HEK293T (cell line): Measurements from ENCODE around the gene ZNF541.
A peak's percentile ranks its signal among the peaks of the same experiment; 100 is the strongest.

Experiments used
- CTCF ChIA-PET: fragments of 350-600 bp; formaldehyde crosslinking; extraction: SDS; loops from one replicate; lab custom pipeline; 2021; ENCODE audit warnings: antibody characterized with exemption, inconsistent platforms; lab: Yijun Ruan, JAX
- POLR2A ChIA-PET: fragments of 350-600 bp; formaldehyde crosslinking; extraction: SDS; loops from one replicate; lab custom pipeline; 2020; ENCODE audit warnings: antibody characterized with exemption, inconsistent platforms; lab: Yijun Ruan, JAX
- DNase-seq: peaks from one replicate; pipeline ENCODE4 v3.0.0; 2012; ENCODE audit warnings: mixed read lengths; ENCODE audit errors: extremely low spot score
- ARNT ChIP-seq: fragments of 450-650 bp; IDR thresholded peaks from 2 replicates; pipeline ENCODE4 v1.6.1; 2017; ENCODE audit warnings: mild to moderate bottlenecking
- BHLHE40 ChIP-seq: fragments of 450-650 bp; IDR thresholded peaks from 2 replicates; pipeline ENCODE4 v1.6.1; 2016; ENCODE audit warnings: mild to moderate bottlenecking, moderate library complexity, borderline replicate concordance
- CTBP1 ChIP-seq: fragments of 450-650 bp; IDR thresholded peaks from 2 replicates; pipeline ENCODE4 v1.6.1; 2016; ENCODE audit warnings: borderline replicate concordance
- ELF4 ChIP-seq: fragments of 450-650 bp; IDR thresholded peaks from 2 replicates; pipeline ENCODE4 v1.6.1; 2017; ENCODE audit warnings: antibody characterized with exemption
- FOXA1 ChIP-seq: fragments of 450-650 bp; IDR thresholded peaks from 2 replicates; pipeline ENCODE4 v1.6.1; 2016; ENCODE audit warnings: mild to moderate bottlenecking
- FOXK2 ChIP-seq: fragments of 450-650 bp; IDR thresholded peaks from 2 replicates; pipeline ENCODE4 v1.6.1; 2016; ENCODE audit warnings: mild to moderate bottlenecking
- FOXM1 ChIP-seq: fragments of 450-650 bp; IDR thresholded peaks from 2 replicates; pipeline ENCODE4 v1.6.1; 2017; ENCODE audit warnings: mild to moderate bottlenecking, borderline replicate concordance
- HDGF ChIP-seq: fragments of 450-650 bp; IDR thresholded peaks from 2 replicates; pipeline ENCODE4 v1.6.1; 2017; ENCODE audit warnings: antibody characterized with exemption, borderline replicate concordance
- L3MBTL2 ChIP-seq: fragments of 450-650 bp; conservative IDR thresholded peaks from 2 replicates; pipeline ENCODE4 v1.6.1; 2016; ENCODE audit warnings: mild to moderate bottlenecking
- LEF1 ChIP-seq: fragments of 450-650 bp; IDR thresholded peaks from 2 replicates; pipeline ENCODE4 v1.6.1; 2017; ENCODE audit warnings: mild to moderate bottlenecking, borderline replicate concordance
- NFRKB ChIP-seq: fragments of 450-650 bp; IDR thresholded peaks from 2 replicates; pipeline ENCODE4 v1.6.1; 2016; ENCODE audit warnings: mild to moderate bottlenecking, moderate library complexity
- SP1 ChIP-seq: fragments of 450-650 bp; IDR thresholded peaks from 2 replicates; pipeline ENCODE4 v1.6.1; 2017
- SUZ12 ChIP-seq: fragments of 450-650 bp; IDR thresholded peaks from 2 replicates; pipeline ENCODE4 v1.6.1; 2016; ENCODE audit warnings: mild to moderate bottlenecking
- TARDBP ChIP-seq: fragments of 450-650 bp; IDR thresholded peaks from 2 replicates; pipeline ENCODE4 v1.6.1; 2016
- ZNF384 ChIP-seq: fragments of 450-650 bp; IDR thresholded peaks from 2 replicates; pipeline ENCODE4 v1.6.1; 2016
- TF ChIP-seq, protein P1 (sequence below): fragments of 450-650 bp; IDR thresholded peaks from 2 replicates; pipeline ENCODE4 v1.6.1; 2016

Gene ZNF541

DNA sequence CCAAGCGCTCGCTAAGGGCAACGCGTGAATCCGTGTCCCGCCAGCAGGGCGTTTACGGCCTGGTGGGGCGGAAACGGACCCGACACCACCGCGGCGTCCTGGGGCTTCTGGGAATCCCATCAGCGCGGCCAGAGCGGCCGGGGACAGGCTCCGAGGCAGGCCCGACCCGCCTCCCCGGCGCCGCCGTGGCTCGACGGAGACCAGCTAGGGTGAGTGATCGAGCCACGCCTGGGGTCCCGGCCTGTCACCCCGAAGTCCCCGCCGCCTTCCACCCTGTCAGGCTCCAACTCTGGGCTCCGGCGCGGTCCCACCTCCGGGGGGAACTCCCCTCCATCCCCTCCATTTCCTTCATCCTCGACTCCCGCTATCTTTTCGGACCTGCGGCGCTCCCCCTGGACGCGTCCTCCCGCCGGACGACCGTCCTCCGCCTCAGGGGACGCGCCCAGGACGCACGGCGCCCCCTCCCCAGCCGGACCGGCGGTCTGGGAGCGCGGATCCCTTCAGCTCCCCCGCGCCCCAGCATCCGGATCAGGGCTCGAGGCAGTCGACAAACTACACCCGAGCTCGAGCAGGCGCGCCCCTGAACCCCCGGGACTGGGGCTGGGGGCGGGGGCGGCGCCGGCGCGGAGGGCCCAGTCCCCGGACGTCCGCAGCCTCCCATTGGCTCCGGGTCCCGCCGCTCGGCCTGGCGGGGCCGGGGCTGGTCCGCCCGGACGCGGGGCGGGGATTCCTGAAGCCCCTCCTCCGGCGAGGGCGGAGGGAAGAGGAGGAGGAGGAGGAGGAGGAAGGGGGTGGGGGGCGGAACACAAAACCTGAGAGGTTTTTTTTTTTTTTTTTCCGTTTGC, 35.3 kb upstream of the ZNF541 start:
- TF ChIP-seq SUZ12 (no peak), FOXM1 (peak; percentile 84), L3MBTL2 (no peak)
- TF ChIP-seq, protein P1, sequence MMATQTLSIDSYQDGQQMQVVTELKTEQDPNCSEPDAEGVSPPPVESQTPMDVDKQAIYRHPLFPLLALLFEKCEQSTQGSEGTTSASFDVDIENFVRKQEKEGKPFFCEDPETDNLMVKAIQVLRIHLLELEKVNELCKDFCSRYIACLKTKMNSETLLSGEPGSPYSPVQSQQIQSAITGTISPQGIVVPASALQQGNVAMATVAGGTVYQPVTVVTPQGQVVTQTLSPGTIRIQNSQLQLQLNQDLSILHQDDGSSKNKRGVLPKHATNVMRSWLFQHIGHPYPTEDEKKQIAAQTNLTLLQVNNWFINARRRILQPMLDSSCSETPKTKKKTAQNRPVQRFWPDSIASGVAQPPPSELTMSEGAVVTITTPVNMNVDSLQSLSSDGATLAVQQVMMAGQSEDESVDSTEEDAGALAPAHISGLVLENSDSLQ, result peak; percentile 97
- peak; percentile 95 for DNase-seq
- POLR2A ChIA-PET, result interaction anchor here (1.1 kb wide), 1 partner anchor 9 kb away, joined by 4 read pairs; no protein-coding TSS in a partner anchor
- CTCF ChIA-PET, result no interaction called here

DNA sequence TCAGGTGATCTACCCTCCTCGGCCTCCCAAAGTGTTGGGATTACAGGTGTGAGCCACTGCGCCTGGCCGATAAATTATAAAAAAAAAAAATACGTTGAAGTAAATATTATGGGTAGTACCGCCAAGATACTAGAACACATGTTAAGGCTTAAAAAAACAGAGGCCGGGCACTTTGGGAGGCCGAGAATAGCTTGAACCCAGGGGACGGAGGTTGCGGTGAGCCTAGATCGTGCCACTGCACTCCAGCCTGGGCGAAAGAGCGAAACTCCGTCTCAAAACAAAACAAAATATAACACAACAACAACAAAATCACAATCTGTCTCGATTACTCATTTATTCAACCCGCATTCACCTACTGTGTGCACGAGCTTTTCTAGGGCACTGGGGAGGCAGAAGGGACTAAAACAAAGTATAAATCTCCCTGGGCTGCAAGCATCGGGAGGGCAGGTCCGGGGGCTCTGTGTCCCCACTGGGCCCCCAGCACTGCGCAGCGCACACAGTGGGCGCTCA, 34.7 kb upstream of the ZNF541 start:
- ChIA-PET CTCF (no interaction called here), POLR2A (no interaction called here)
- DNase-seq, result no peak
- TF ChIP-seq HDGF (no peak), FOXM1 (no peak), NFRKB (no peak), ELF4 (no peak), LEF1 (no peak), SP1 (no peak), ARNT (no peak), FOXK2 (no peak), FOXA1 (no peak), SUZ12 (no peak), CTBP1 (no peak), L3MBTL2 (no peak), ZNF384 (no peak), BHLHE40 (no peak), TARDBP (no peak)
- TF ChIP-seq, protein P1, result no peak

DNA sequence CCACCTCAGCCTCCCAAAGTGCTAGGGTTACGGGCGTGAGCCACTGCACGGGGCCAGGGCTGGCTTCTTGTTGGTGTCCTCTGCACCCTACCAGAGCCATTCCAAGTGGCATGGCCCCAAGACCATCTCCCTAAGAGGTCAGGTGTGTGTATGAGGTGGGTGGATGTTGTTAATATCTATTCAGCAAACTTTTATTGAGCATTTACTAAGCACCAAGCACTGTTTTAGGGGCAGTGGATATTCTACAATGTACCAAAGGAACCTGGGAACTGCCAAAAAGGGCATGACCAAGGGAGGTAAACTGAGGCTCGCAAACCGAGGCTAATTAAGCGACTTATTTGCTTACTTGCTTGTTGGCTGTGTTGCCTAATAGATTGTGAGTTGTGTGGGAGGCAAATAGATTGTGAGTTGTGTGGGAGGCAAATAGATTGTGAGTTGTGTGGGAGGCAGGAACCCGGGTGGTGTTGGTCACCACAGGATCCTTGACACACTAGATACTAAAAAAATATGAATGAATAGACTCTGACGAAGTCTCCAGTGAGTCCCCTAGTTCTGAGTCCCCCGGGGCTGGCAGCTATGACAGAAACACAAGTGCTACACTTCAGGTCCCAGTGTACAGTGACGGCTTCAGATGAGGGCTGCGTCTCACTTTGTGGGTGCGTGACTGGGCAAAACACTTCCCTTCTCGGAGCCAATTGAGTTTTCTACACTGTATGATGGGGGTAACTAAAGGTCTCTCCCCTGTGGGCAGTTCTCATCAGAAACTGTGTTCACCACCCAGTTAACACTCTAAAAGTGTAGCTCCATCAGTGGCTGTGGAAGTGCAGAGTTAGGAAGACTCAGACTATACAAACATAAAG, 31.0 kb upstream of the ZNF541 start:
- CTCF ChIA-PET, result interaction anchor here (0.7 kb wide), 1 partner anchor 1179 kb away, joined by 5 read pairs; no protein-coding TSS in a partner anchor
- POLR2A ChIA-PET, result no interaction called here
- DNase-seq, result no peak
- TF ChIP-seq L3MBTL2, result no peak
- TF ChIP-seq, protein P1, result no peak
- no peak for TF ChIP-seq SP1
- no peak for TF ChIP-seq BHLHE40
- TF ChIP-seq CTBP1, result no peak
- no peak for TF ChIP-seq ARNT
- TF ChIP-seq FOXM1, result no peak
- no peak for TF ChIP-seq ZNF384
- no peak for TF ChIP-seq HDGF
- TF ChIP-seq TARDBP, result no peak
- no peak for TF ChIP-seq ELF4
- no peak for TF ChIP-seq SUZ12
- no peak for TF ChIP-seq FOXK2
- TF ChIP-seq LEF1, result no peak
- TF ChIP-seq FOXA1, result no peak

DNA sequence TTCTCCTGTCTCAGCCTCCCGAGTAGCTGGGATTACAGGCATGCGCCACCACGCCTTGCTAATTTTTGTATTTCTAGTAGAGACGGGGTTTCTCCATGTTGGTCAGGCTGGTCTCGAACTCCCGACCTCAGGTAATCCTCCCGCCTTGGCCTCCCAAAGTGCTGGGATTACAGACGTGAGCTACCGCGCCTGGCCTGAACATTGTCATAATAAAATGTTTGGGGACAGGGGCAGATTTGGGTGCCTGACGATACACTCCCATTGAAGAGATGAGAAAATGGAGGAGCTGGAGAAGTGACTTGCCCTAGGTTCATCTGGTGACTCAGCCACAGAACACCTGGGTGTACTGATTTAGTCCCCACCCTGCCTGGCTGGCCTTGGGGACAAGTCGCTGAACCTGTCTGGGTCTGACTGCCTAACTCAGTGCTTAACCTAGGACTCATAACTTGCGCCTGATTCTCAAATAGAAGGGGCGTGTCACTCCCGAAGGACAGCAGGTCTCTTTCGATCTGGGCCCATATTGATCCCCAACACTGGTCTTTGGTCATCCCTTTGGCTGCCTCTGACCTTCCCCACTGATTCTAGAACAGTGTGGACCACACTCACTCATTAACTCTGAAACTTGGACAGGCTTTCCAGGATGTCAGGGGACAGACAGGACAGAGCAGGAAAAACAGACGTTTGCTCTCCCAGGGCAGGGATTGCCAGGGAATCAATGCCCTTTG, 28.4 kb upstream of the ZNF541 start:
- TF ChIP-seq ZNF384 (no peak), ARNT (no peak), ELF4 (no peak), L3MBTL2 (no peak), FOXM1 (no peak), NFRKB (no peak), FOXK2 (no peak), SP1 (no peak), TARDBP (no peak), SUZ12 (no peak), CTBP1 (no peak), FOXA1 (no peak), LEF1 (no peak), BHLHE40 (no peak), HDGF (no peak)
- TF ChIP-seq, protein P1, result no peak
- CTCF ChIA-PET, result interaction anchor here (0.6 to 1.1 kb wide), 2 partner anchors 86 to 194 kb away, joined by 3 read pairs; no protein-coding TSS in a partner anchor
- DNase-seq, result no peak
- POLR2A ChIA-PET, result interaction anchor here (0.9 to 1.5 kb wide), 3 partner anchors 9 to 164 kb away, joined by 3 to 5 read pairs (median 4); partner anchors contain the start of gene NAPA
